HG03139 (cell line): ENCODE measurements around the gene PHTF1.
"Not testable (repeated sequence)": the region's sequence is repeated elsewhere in the genome, so short reads cannot be mapped to it uniquely, and the experiment has no call there.

Source experiments
- ATAC-seq: cut with Tn5 transposase; IDR thresholded peaks from one replicate; pipeline ENCODE4 v1.9.1; 2021; ENCODE audit not compliant: unreplicated experiment

Gene PHTF1

DNA sequence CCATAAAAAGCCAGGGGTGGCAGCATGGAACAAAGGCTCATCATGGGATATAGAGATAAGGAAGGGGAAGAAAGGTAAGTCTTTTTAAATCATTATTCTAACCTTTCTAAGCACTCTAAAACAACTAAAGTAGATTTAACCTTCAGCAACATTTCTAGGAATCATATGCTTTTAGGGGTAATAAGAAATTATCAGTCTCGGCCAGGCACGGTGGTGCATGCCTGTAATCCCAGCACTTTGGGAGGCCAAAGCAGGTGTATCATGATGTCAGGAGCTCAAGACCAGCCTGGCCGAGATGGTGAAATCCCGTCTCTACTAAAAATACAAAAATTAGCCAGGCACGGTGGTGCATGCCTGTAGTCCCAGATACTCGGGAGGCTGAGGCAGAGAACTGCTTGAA is 20.3 kb upstream of the PHTF1 start:
- ATAC-seq: no peak

DNA sequence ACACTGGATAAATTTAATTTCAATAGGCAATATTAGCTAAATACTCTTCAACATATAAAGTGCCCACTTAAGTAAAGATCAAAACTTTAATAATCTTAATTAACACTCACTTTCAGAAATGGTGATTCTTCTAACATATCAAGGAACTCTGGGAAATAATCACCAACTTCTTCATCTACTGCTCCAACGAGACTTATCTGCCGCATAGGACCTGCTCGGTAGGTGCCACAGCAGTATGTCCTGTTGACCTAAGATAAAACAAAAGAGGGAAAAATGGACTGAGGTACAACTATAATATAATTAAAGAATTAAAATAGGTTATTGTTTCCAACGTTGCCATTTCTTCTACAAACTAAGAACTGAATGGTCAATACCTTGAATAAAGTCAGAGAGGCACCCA is 18.3 kb upstream of the PHTF1 start:
- ATAC-seq: no peak

DNA sequence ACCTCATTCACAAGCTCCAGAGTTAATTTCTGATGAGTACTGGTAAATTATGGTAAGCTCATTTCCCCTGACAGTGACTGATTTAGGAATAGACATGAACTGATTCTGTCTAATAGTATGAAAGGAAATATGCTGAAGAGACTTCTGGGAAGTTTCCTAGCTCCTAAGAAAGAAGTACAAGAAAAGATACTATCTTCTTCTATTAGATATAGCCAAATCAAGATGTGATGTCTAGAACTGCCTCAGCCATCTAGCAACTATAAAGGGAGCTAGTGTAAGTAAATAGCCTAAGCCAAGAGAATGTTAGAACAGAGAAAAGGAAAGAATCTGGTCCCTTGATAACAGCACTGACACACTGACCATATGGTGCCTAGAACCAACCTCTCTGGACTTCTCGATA is 10.7 kb upstream of the PHTF1 start:
- ATAC-seq: no peak

DNA sequence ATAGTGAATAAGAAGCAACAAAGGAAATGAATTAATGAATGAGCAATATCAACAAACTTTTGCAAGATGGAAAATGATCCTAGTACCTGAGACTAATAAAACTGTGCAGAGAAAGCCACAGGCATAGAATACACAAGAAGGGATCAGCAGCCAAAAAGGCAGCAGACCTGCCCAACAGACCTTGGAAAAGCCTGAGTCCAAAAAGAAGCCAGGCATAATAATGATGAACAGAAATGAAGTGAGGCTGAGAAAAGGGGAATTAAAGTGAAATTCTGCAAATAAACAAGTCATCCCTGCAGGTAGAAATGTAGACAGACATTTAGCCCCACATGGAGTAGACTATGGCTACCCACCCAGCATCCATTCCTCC is 10.3 kb upstream of the PHTF1 start:
- ATAC-seq: no peak

DNA sequence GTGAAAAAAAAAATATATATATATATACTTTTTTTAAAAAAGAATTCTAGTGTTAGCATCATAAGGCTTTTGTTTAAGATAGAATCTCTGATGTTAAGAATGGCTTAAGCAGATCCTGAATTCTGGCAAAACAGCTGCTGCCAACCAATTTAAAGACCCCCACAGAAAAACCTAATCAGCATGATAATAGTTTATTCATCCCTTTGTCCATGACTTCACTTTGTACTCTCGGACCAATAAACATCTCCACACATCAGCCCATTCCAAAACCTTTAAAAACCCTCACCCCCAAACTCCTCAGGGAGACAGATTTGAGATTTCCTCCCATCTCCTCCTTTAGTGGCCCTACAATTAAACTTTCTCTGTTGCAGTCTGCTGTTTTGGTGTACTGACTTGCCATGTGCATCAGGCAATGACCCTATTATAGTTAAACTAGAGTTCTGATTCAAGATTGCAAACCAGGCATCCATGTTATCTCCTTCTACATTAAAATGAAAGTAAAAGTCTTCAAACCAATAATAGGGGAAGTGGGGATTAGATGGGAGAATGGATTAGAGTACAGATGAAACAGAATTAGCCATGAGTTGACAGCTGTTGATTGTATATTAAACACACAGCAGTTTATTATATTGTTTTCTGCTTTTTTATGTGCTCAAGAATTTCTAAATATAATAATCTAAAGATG is 9.8 kb upstream of the PHTF1 start:
- ATAC-seq: no peak

DNA sequence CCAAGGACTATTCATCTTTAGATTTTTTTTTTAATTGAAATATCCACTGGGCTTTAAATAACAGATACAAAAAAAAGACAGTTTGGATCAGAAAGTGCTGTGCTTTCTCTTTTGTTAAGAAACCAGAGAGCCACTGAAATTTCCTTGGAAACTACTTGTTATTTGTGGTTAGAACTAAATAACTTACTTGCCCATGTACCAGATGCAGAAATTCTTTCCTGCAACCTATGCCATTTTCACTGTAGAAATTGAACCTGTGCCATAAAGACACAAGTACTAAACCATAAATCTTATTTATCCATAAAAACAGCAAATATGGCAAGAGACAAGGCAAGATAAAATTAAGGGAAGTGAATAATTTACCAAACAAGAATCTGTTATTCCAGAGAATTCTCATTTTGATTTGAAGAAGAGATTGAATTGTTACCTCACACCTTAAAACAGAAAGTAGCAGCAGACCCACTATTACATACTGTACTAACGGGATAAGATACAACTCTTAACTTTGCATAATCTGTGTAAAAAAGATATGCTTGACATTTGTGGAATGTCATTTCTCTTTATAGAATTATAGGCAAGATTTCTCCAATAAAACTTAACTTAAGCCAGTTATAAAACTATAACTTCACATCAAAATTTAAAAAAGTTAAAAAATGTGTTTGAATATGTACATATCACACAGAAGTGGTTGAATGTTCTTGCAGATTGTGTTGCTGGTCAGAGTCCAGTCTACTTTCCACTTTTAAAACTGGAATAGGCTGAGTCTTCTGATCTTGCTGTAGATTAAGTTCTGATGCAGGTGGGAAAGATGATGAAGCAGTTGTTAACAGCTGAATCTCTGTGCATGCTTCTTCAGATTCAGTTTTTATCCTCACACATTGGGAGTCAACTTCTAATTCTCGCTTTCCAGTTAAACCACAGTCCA is 6.3 kb upstream of the PHTF1 start:
- no peak for ATAC-seq

DNA sequence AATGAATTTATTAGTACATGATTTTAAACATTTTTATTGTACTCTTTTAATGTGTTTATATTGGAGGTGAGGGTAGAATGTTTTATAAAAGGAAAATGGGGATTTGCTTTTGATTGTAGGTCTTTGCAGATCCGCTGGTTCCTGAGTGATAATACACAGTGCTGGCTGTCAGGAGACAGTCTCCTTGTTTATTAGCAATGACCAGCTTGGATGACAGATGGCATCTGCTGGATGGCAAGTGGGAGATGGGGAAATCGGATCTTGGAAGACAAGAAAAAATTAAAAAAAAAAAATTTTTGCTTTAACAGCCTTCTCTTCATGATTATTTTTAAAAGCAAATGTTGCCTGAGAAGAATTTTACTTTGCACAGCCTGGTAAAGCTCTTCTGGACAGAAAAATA is 4.4 kb upstream of the PHTF1 start:
- ATAC-seq: no peak

DNA sequence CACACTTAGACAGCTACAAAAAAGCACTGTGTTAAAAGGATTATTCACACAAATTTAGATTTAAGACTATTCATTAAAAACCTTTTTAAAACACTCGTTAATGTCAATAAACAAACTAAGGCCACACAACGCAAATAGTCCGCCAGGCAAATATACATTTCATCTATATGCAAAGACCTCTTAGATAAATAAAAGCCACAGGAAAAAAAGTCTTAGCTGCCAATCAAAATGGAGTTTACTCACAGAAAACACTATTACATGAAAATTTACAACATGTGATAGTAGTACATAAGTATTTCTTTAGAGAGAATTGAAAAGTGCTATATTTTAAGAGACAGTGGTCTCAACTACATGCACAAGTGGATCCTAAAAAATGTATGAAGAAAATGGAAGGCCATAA is 2.7 kb upstream of the PHTF1 start:
- no peak for ATAC-seq

DNA sequence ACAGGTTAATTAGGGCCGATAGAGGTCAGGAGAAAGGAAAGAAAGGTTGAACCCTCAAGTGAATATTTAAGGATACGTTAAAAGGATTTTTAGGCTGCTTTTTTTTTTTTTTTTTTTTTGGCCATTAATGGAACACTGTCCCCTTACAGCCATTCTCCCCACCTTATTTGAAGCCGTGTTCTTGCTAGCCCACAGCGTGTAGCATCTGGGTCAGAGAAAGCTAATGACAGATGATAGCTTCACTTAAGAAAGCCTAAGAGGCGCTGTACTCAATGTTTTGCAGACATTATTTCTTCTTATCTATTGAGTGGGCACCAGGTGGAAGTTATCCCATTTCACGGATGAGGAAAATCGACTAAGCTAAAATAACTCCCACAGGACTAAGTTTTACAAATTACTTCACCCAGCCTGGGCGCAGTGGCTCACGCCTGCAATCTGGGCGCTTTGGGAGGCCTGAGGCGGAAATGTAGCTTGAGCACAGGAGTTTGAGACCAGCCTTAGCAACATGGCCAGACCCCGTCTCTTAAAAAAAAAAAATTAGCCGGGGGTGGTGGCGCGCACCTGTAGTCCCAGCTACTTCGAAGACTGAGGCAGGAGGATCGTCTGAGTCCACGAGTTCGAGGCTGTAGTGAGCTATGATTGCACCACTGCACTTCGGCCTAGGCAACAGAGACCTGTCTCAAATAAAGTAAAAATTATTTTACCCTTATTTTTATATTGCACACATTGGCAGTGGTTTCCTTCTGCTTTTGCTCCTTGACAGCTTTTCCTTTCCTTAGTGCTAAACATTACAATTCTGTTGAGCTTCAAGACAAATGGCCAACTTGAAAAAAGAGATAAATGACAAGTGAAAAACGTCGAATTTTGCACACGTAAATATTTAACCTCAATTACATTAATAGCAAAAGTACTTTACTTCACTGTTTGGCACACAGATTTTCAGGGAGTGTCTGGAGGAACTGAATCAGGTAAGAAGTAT is 1.1 kb upstream of the PHTF1 start:
- ATAC-seq: no peak

DNA sequence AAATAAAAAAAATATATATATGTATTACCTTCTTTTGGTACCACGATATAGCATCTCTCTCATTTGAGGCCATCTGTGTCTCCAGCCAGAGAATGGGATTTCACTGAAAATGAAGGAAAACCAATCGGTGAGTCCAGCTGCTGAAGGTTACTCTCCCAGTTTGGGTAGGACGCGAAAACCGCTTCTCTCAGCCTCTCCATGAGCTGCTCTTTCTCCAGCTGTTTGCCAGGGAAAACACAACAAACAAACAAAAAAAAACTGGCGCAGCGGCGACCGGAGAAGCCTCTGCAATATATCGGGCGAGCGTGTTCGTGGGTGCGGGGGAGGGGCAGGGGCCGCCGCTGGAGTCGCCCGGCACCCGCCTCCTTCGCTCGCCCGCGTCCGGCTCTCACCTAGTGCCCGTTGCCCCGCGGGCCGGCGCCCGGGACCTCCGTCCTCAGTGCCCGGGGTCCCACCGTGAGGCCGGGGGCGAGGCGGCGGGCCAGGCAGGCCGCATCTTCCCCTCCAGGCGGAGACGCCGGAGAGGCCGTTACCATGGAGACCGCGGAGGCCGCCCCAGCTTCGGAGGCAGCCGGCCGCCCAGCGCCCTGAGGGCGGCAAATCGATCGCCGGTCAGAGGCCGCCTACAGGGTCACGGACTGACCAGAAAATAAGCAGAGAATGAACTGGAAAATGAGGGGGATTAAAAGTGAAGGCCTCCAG is 504 bp downstream of the PHTF1 start:
- ATAC-seq: peak; percentile 44

DNA sequence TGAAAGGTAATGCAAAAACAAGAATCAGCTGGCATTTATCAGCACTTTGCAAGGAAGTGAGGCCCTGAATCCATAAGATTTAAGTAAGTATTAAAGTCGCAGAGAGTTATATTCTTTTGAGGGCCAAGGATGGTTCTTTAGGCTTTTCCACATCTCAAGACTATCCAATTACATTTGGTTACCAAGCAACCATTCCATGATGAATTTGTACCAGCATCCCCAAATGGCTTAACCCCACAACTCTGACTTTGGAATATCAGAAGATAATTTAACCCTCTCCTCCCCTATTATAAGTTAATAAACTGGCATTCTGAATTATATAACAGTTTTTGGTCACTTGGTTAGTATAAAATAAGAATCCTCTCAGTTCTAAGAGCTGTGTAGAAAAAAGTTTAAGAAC is 2.8 kb downstream of the PHTF1 start:
- no peak for ATAC-seq

DNA sequence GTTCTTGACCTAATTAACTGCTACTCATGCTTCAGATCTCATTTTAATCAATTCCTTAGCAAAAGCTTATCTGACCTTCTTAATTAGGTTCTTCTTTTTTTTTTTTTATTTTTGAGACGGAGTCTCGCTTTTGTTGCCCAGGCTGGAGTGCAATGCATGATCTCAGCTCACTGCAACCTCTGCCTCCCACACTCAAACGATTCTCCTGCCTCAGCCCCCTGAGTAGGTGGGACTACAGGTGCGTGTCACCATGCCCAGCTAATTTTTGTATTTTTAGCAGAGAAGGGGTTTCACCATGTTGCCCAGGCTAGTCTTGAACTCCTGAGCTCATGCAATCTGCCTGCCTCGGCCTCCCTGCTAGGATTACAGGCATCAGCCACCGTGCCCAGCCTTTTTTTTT is 6.0 kb downstream of the PHTF1 start:
- ATAC-seq: not testable (repeated sequence)

DNA sequence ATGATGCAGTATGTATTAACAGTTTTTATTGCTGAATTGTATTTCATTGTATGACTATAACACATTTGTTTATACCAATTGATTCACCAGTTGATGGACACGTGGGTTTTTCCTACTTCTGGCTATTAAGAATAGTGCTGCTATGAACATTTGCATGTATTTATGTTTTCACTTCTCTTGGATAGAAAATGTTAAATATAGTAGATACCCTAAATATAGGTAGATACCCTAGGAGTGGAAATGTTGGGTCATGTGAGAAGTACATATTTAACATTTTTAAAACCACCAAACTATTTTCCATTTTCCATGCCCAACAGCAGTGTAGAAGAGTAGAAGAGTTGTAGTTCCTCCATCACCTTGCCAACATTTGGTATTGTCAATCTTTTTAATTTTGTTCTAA is 7.8 kb downstream of the PHTF1 start:
- no peak for ATAC-seq

DNA sequence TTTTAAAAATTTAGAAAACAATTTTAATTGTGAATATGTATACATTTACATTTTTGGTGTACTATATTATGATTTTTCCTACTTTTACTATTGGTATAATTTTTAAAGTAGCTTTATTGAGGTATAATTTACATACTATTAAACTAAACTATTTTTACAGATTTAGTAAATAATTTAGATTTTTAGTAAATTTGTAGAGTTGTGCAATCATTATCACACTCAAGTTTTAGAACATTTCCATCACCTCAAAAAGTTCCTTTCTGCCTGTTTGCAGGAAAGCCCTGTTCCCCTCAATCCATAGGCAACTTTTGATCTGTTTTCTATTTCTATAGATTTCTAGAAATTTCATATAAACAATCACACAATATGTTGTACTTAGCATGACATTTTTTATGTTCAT is 8.2 kb downstream of the PHTF1 start:
- no peak for ATAC-seq

DNA sequence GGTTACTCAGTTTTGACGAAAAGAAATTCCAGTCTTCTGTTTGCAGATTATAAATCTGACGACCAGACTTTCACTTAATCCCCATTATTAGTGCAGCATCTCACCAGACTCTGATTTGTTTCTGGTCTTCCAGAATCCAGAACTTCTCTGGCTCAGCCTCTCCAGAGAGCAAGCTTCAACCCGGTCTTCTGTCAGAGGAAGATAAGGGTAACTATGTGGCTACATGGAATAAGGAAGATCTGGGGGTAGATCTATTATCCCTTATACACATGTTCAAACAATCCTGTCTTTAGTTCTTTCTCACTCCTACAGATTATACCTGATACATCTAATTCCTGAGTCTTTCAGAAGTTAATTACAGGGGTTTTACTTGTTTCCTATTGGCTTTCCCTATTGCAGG is 9.9 kb downstream of the PHTF1 start:
- no peak for ATAC-seq

DNA sequence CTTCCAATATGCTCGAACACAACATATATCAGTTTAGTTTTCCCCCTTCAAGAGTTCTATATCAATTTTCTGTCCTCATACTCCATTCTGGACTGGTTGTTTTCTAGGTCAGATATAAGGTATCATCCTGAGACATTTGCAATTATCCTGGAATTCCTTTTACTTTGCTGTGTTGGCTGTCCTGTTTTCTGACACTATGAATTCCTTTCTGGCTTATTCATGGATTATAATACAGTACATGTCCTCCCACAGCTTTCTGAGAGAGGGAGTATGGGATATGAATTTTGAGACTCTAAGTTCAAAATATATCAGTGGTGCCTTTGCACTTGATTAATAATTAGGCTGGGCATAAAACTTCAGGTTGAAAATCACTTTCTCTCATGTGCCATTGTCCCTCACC is 11.9 kb downstream of the PHTF1 start:
- ATAC-seq: no peak

DNA sequence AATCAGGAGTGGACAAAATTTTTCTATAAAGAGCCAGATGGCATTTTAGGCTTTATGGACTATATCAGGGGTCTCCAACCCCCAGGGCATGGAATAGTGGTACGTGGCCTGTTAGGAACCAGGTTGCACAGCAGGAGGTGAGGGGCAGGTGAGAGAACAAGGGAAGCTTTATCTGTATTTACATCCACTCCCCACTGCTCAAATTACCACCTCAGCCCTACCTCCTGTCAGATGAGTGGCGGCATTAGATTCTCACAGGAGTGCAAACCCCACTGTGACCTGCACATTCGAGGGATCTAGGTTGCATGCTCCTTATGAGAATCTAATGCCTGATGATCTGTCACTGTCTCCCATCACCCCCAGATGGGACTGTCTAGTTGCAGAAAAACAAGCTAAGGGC is 13.9 kb downstream of the PHTF1 start:
- no peak for ATAC-seq

DNA sequence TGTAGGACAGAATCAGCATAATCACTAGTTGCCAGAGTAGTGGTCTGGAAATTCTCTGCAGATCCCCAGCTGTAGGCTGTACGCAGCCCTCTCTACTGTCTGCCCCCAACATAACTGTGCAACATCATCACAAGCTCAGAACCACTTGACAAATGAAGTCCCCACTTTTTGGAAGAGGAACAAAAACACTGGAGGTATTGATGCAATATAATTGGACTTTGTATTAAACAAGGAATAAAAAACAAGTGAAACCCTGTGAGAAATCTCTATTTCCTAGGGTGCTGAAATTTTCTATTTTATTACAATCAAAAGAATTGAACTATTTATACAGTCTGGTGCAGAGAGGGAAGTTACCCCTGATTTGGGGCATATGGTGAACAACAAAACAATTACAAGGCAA is 15.2 kb downstream of the PHTF1 start:
- ATAC-seq: no peak

DNA sequence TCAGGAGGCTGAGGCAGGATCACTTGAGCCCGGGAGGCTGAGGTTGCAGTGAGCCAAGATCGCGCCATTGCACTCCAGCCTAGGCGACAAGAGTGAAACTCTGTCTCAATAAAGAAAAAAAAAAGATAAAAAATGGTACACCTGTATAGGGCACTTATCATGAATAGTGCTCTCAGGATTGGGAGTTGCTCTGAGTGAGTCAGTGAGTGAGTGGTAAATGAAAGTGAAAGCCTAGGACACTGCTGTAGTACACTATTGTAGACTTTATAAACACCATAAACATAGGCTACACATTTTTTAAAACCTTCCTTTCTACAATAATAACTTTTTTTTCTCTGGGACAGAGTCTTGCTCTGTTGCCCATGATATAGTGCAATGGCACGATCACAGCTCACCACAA is 16.8 kb downstream of the PHTF1 start:
- ATAC-seq: no peak

DNA sequence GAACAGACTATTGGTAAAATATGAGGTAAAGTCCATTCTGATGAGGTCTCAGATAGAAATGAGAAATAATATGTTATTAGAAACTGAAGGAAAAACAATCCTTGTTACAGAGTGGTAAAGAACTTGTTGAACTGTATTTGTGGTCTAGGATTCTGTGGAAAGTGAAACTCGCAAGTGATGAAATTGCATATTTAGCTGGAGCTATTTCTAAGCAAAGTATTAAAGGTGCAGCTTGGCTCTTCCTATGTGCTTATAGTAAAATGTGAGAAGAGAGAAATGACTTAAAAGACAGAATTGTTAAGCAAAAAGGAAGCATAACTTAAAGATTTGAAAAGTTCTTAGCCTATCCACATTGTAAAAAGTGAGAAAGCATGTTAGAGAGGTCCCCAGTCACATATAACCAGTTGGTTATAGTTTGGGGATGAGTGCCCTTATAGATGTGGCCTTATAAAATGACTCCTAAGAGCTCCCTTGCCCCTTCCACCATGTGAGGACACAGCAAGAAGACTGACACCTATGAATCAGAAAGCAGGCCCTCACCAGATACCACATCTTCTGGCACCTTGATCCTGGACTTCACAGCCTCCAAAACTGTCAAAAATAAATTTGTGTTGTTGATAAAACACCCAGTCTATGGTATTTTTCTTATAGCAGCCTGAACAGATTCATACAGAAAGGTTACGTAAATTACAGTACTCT is 24.8 kb downstream of the PHTF1 start:
- ATAC-seq: no peak
